Astrocyte (in vitro differentiated cells and primary cell): Measurements from ENCODE around the gene UCN.

Experiments
- CTCF ChIP-seq: IDR thresholded peaks from 2 replicates; pipeline ENCODE4 v1.5.1; 2011; ENCODE audit warnings: low read depth, mild to moderate bottlenecking, inconsistent platforms, low read length, moderate library complexity; ENCODE audit not compliant: insufficient read depth
- EZH2 ChIP-seq: IDR thresholded peaks from 2 replicates; pipeline ENCODE4 v1.6.1; 2012; ENCODE audit warnings: mild to moderate bottlenecking, low read length, inconsistent platforms; ENCODE audit not compliant: insufficient read depth

DNA sequence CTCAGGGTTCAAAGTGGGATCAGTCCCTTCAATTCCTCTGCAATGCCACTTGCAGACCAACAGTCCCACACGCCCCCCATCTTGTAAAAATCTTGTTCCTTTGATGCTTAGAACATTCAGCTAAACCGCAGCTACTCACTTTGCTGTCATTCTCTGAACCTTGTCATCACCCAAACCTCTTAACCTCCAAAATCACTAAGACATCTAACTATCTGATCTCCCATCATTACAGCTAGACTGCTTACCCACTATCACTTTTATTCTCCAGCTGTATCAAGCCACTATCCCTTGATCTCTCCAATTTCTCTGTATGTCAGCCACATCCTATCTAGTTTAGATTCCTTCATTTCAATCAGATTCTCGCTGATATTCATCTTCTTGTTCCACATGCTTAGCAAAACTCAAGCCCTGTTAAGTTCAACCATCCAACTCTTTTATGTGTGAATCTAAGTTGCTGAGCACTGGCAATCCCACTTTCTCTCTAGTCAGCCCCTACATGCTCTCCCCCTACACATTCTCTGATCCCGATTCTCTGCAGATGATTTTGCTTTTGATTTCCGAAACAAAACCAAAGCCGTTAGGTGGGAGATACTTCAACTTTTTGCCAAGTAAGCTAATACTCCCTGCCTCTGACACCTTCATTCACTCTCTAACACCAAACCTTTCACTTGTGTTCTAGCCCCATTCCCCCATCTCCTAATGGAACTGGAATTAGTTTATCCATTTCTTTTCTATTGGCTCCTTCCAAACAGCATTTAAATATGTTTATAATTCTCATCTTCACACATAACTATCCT lies 43.8 kb upstream of the UCN start:
- no peak for TF ChIP-seq EZH2
- no peak for TF ChIP-seq CTCF
